Neural progenitor cell (in vitro differentiated cells): ENCODE measurements around the gene UBE2Q2. TPM values are rescaled to one million over a fixed set of nuclear protein-coding genes. Genes with fewer than 3 reads are reported as not detected.

Experiments used
- DNase-seq: peaks from one replicate; pipeline ENCODE4 v3.0.0-alpha.2; 2016; ENCODE audit warnings: low spot score
- H2AFZ ChIP-seq: fragments of 200-600 bp; sonication (generic); replicated peaks from 2 replicates; pipeline ENCODE4 v1.6.1; 2016; ENCODE audit warnings: antibody characterized with exemption
- H3F3A ChIP-seq: fragments of 200-600 bp; sonication (generic); 2 replicates; pipeline ENCODE4 v1.6.1; 2016; ENCODE audit warnings: antibody characterized with exemption, low read depth
- H3K27ac ChIP-seq: fragments of 200-600 bp; sonication (generic); 2 replicates; pipeline ENCODE4 v1.5.1; 2016; ENCODE audit warnings: mild to moderate bottlenecking
- H3K27me3 ChIP-seq: fragments of 200-600 bp; sonication (generic); 2 replicates; pipeline ENCODE4 v1.6.1; 2016; ENCODE audit warnings: mild to moderate bottlenecking, moderate library complexity
- H3K36me3 ChIP-seq: fragments of 200-600 bp; sonication (generic); 2 replicates; pipeline ENCODE4 v1.5.1; 2016
- H3K4me1 ChIP-seq: fragments of 200-600 bp; sonication (generic); 2 replicates; pipeline ENCODE4 v1.6.1; 2016; ENCODE audit warnings: mixed run types
- H3K4me2 ChIP-seq: fragments of 200-600 bp; sonication (generic); 2 replicates; pipeline ENCODE4 v1.6.1; 2016
- H3K4me3 ChIP-seq: fragments of 200-600 bp; sonication (generic); 2 replicates; pipeline ENCODE4 v1.5.1; 2016
- H3K79me2 ChIP-seq: fragments of 200-600 bp; sonication (generic); 2 replicates; pipeline ENCODE4 v1.6.1; 2016; ENCODE audit warnings: low read depth
- H3K9ac ChIP-seq: fragments of 200-600 bp; sonication (generic); 2 replicates; pipeline ENCODE4 v1.6.1; 2016
- H3K9me3 ChIP-seq: fragments of 200-600 bp; sonication (generic); 2 replicates; pipeline ENCODE4 v1.5.1; 2016; ENCODE audit warnings: low read depth
- H4K20me1 ChIP-seq: fragments of 200-600 bp; sonication (generic); 2 replicates; pipeline ENCODE4 v1.6.1; 2016; ENCODE audit warnings: low read depth
- H3K27ac Mint-ChIP-seq: 3 replicates; pipeline ENCODE4 v1.8.0; 2021; ENCODE audit warnings: mixed read lengths
- H3K27me3 Mint-ChIP-seq: 2 replicates; pipeline ENCODE4 v1.8.0; 2022; ENCODE audit warnings: low read depth, mild to moderate bottlenecking, inconsistent platforms, moderate library complexity, mixed read lengths; ENCODE audit not compliant: insufficient read depth
- H3K36me3 Mint-ChIP-seq: 3 replicates; pipeline ENCODE4 v1.8.0; 2021; ENCODE audit warnings: mixed read lengths
- H3K4me1 Mint-ChIP-seq: 3 replicates; pipeline ENCODE4 v1.8.0; 2021; ENCODE audit warnings: mixed read lengths
- H3K4me3 Mint-ChIP-seq: 3 replicates; pipeline ENCODE4 v1.8.0; 2021; ENCODE audit warnings: mild to moderate bottlenecking, moderate library complexity, mixed read lengths
- H3K9me3 Mint-ChIP-seq: 3 replicates; pipeline ENCODE4 v1.8.0; 2020; ENCODE audit warnings: mixed read lengths
- CTCF ChIP-seq: fragments of 200-600 bp; sonication (generic); IDR thresholded peaks from 2 replicates; pipeline ENCODE4 v1.5.1; 2017; ENCODE audit warnings: antibody characterized with exemption, mild to moderate bottlenecking
- EZH2 ChIP-seq: fragments of 200-600 bp; sonication (generic); IDR thresholded peaks from 2 replicates; pipeline ENCODE4 v1.6.1; 2017; ENCODE audit warnings: antibody characterized with exemption, mild to moderate bottlenecking, moderate library complexity
- EZH2phosphoT487 ChIP-seq: fragments of 200-600 bp; sonication (generic); IDR thresholded peaks from 2 replicates; pipeline ENCODE4 v1.6.1; 2017; ENCODE audit warnings: antibody characterized with exemption
- total RNA-seq: library from RNA; depleted of rRNA; stranded (reverse); fragments of >200 nt; gene quantifications from 2 replicates; pipeline ENCODE4 v1.2.3, GENCODE V29; 2015; ENCODE audit warnings: low replicate concordance

UBE2Q2 gene
- total RNA-seq, 1 donor from 2014 or later = 25.8 TPM

- H3K4me1 Mint-ChIP-seq = no peaks in the 10 kb centered on the region
- H3F3A ChIP-seq = peaks cover 8% of the 10 kb centered on the region
- no peaks in the 10 kb centered on the region for H3K9me3 ChIP-seq
- peaks cover 46% of the 10 kb centered on the region for H3K79me2 ChIP-seq
- H3K36me3 ChIP-seq = no peaks in the 10 kb centered on the region
- no peaks in the 10 kb centered on the region for H3K27me3 Mint-ChIP-seq
- no peaks in the 10 kb centered on the region for H3K4me1 ChIP-seq
- no peak overlapping the region for H3K27ac Mint-ChIP-seq
- H3K9me3 Mint-ChIP-seq = no peaks in the 10 kb centered on the region
- TF ChIP-seq EZH2phosphoT487 (no peak), EZH2 (no peak), CTCF (no peak)
- no peak for DNase-seq
- H3K36me3 Mint-ChIP-seq = peaks cover 6% of the 10 kb centered on the region
- no peak overlapping the region for H3K4me3 ChIP-seq
- no peak overlapping the region for H2AFZ ChIP-seq
- H3K9ac ChIP-seq = no peak overlapping the region
- no peak overlapping the region for H3K4me3 Mint-ChIP-seq
- H3K27me3 ChIP-seq = no peaks in the 10 kb centered on the region
- peaks cover 38% of the 10 kb centered on the region for H4K20me1 ChIP-seq
- no peak overlapping the region for H3K4me2 ChIP-seq
- H3K27ac ChIP-seq = no peak overlapping the region
Observed at GRCh38 chr15:75924576-75924975, 81.3 kb downstream of the UBE2Q2 start.

- peaks cover 3% of the 10 kb centered on the region for H3K36me3 Mint-ChIP-seq
- H3K4me1 Mint-ChIP-seq = no peaks in the 10 kb centered on the region
- Histone ChIP-seq H3K4me1 (no peaks in the 10 kb centered on the region), H4K20me1 (peaks cover 38% of the 10 kb centered on the region), H3K79me2 (peaks cover 48% of the 10 kb centered on the region), H3K27ac (no peak overlapping the region), H3K9ac (no peak overlapping the region), H3K4me2 (no peak overlapping the region), H3F3A (peaks cover 8% of the 10 kb centered on the region), H3K4me3 (no peak overlapping the region), H2AFZ (no peak overlapping the region), H3K9me3 (no peaks in the 10 kb centered on the region), H3K27me3 (no peaks in the 10 kb centered on the region), H3K36me3 (no peaks in the 10 kb centered on the region)
- no peak overlapping the region for H3K27ac Mint-ChIP-seq
- no peaks in the 10 kb centered on the region for H3K9me3 Mint-ChIP-seq
- no peaks in the 10 kb centered on the region for H3K27me3 Mint-ChIP-seq
- no peak for DNase-seq
- TF ChIP-seq EZH2phosphoT487 (no peak), CTCF (no peak), EZH2 (no peak)
- no peak overlapping the region for H3K4me3 Mint-ChIP-seq
Observed at GRCh38 chr15:75925440-75925839, 82.2 kb downstream of the UBE2Q2 start.

- Histone ChIP-seq H3K4me2 (no peak overlapping the region), H3K9me3 (no peaks in the 10 kb centered on the region), H3K27me3 (no peaks in the 10 kb centered on the region), H3F3A (peaks cover 8% of the 10 kb centered on the region), H3K9ac (no peak overlapping the region), H3K27ac (no peak overlapping the region), H4K20me1 (peaks cover 31% of the 10 kb centered on the region), H3K4me3 (no peak overlapping the region), H2AFZ (no peak overlapping the region), H3K36me3 (no peaks in the 10 kb centered on the region), H3K79me2 (peaks cover 52% of the 10 kb centered on the region), H3K4me1 (no peaks in the 10 kb centered on the region)
- no peaks in the 10 kb centered on the region for H3K27me3 Mint-ChIP-seq
- peaks cover 5% of the 10 kb centered on the region for H3K36me3 Mint-ChIP-seq
- H3K9me3 Mint-ChIP-seq = no peaks in the 10 kb centered on the region
- H3K27ac Mint-ChIP-seq = no peak overlapping the region
- no peak overlapping the region for H3K4me3 Mint-ChIP-seq
- no peak for DNase-seq
- TF ChIP-seq EZH2 = no peak
- no peaks in the 10 kb centered on the region for H3K4me1 Mint-ChIP-seq
Observed at GRCh38 chr15:75926931-75927330, 83.7 kb downstream of the UBE2Q2 start.

- H3F3A ChIP-seq = peaks cover 8% of the 10 kb centered on the region
- peaks cover 46% of the 10 kb centered on the region for H3K79me2 ChIP-seq
- no peaks in the 10 kb centered on the region for H3K9me3 ChIP-seq
- H3K27me3 ChIP-seq = no peaks in the 10 kb centered on the region
- no peak overlapping the region for H3K27ac ChIP-seq
- no peak overlapping the region for H3K4me3 ChIP-seq
- Mint-ChIP-seq H3K9me3 (no peaks in the 10 kb centered on the region), H3K27ac (no peak overlapping the region), H3K4me1 (no peaks in the 10 kb centered on the region), H3K4me3 (no peak overlapping the region), H3K36me3 (peaks cover 6% of the 10 kb centered on the region), H3K27me3 (no peaks in the 10 kb centered on the region)
- no peak for DNase-seq
- H4K20me1 ChIP-seq = peaks cover 25% of the 10 kb centered on the region
- H3K4me1 ChIP-seq = no peaks in the 10 kb centered on the region
- H3K36me3 ChIP-seq = no peaks in the 10 kb centered on the region
- H3K9ac ChIP-seq = no peak overlapping the region
- no peak for TF ChIP-seq CTCF
- no peak for TF ChIP-seq EZH2
- TF ChIP-seq EZH2phosphoT487 = no peak
- no peak overlapping the region for H3K4me2 ChIP-seq
- no peak overlapping the region for H2AFZ ChIP-seq
Observed at GRCh38 chr15:75927601-75928000, 84.4 kb downstream of the UBE2Q2 start.
